DMS114 treated with DMSO at 0.1 percent for 48 hours (cell line): ENCODE data around the gene NPAS3.

Source experiments
- DNase-seq: peaks from one replicate; lab custom pipeline; 2025; ENCODE audit not compliant: unreplicated experiment; lab: John Stamatoyannopoulos, UW

NPAS3 gene

GRCh38 chr14:33249233-33249820 is 310.6 kb downstream of the NPAS3 start:
- DNase-seq = no peak

- DNase-seq = no peak
Observed at GRCh38 chr14:33250963-33251362, 312.3 kb downstream of the NPAS3 start.

- no peak for DNase-seq
Observed at GRCh38 chr14:33254342-33254741, 315.7 kb downstream of the NPAS3 start.

GRCh38 chr14:33254861-33255395 is 316.2 kb downstream of the NPAS3 start:
- no peak for DNase-seq

- no peak for DNase-seq
Observed at GRCh38 chr14:33257796-33258195, 319.1 kb downstream of the NPAS3 start.

GRCh38 chr14:33259764-33260163 is 321.1 kb downstream of the NPAS3 start:
- no peak for DNase-seq

- no peak for DNase-seq
Observed at GRCh38 chr14:33271216-33271615, 332.5 kb downstream of the NPAS3 start.

- no peak for DNase-seq
Observed at GRCh38 chr14:33271891-33272290, 333.2 kb downstream of the NPAS3 start.

- DNase-seq = no peak
Observed at GRCh38 chr14:33273978-33274377, 335.3 kb downstream of the NPAS3 start.

- no peak for DNase-seq
Observed at GRCh38 chr14:33275879-33276278, 337.2 kb downstream of the NPAS3 start.

GRCh38 chr14:33279865-33280264 is 341.2 kb downstream of the NPAS3 start:
- DNase-seq = no peak

GRCh38 chr14:33280646-33281045 is 342.0 kb downstream of the NPAS3 start:
- DNase-seq = no peak

- DNase-seq = no peak
Observed at GRCh38 chr14:33282331-33283230, 343.9 kb downstream of the NPAS3 start.

GRCh38 chr14:33285902-33286700 is 347.4 kb downstream of the NPAS3 start:
- DNase-seq = no peak

GRCh38 chr14:33287189-33287588 is 348.5 kb downstream of the NPAS3 start:
- DNase-seq = no peak

- no peak for DNase-seq
Observed at GRCh38 chr14:33290641-33291040, 352.0 kb downstream of the NPAS3 start.

GRCh38 chr14:33291529-33292104 is 352.9 kb downstream of the NPAS3 start:
- no peak for DNase-seq

GRCh38 chr14:33294419-33294818 is 355.7 kb downstream of the NPAS3 start:
- no peak for DNase-seq

GRCh38 chr14:33297565-33297964 is 358.9 kb downstream of the NPAS3 start:
- no peak for DNase-seq

- no peak for DNase-seq
Observed at GRCh38 chr14:33307691-33308251, 369.1 kb downstream of the NPAS3 start.

- no peak for DNase-seq
Observed at GRCh38 chr14:33309106-33309505, 370.4 kb downstream of the NPAS3 start.
